ENCODE results near the gene LBP. TPM values are rescaled to one million over a fixed set of nuclear protein-coding genes. Genes with fewer than 3 reads are reported as not detected.
A peak's percentile ranks its signal among the peaks of the same experiment; 100 is the strongest.

LBP gene
- total and polyA plus RNA-seq, 2 of the 13 experiments (the other 11 are each of a cell fraction or from before 2014, with no cell fraction given) = 0.07 to 0.20 TPM

- peak; percentile 42; the same call in 1 of the 2 replicates for TF ChIP-seq HCFC1 (IDR thresholded peaks at IDR 0.05; ENCODE audit: low read depth, low read length)
- TF ChIP-seq ZNF580 (CRISPR knock-in tag; IDR thresholded peaks at IDR 0.05; ENCODE audit: borderline replicate concordance, low read depth) = no peak
- TF ChIP-seq GABPB1 (CRISPR knock-in tag; IDR thresholded peaks at IDR 0.05) = peak; percentile 75
- TF ChIP-seq ATF1 (CRISPR knock-in tag; IDR thresholded peaks at IDR 0.05) = 0 out of 2 replicates have a peak, but pooled peaks have one; percentile 48
- TF ChIP-seq ZNF160 (CRISPR knock-in tag; IDR thresholded peaks at IDR 0.05) = no peak
Observed at GRCh38 chr20:38369389-38369788, 23.1 kb downstream of the LBP start (continued).

DNA sequence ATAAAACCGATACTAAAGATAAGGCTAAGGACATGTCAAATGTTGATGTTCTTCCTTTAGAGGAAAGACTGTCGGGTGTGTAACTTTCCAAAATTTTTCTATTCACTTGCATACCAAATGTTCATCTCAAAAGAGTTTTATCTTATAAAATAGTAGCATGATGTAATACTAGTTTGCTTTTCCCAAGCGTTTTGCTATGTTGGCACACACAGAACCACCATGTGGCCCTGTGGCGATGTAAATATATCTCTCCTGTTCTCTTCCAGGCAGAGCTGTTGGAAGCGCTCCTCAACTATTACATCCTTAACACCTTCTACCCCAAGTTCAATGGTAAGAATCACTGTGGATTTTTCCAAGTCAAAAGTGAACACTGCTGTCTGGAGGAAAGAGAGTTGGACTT is 26.5 kb downstream of the LBP start:
- ChIA-PET POLR2A (no interaction called here), CTCF (ENCODE audit: low intra/inter-chr PET ratio, low total read pairs) (no interaction called here)
- DNase-seq (ENCODE audit: low spot score) (no peak), ATAC-seq (no peak), FAIRE-seq (no peak)
- 58% methylated on average over 5 of the region's 5 CpGs for WGBS (ENCODE audit: low lambda C conversion rate)
- H3K4me1 ChIP-seq (ENCODE audit: insufficient read depth, low read length) = no peaks in the 10 kb centered on the region
- H3K27me3 ChIP-seq (ENCODE audit: control insufficient read depth in 1 of 2, insufficient read depth in 2 of 2, low read length in 2 of 2) = peaks cover 0 to 3% of the 10 kb centered on the region in 2 experiments; a peak in 1 of 5 replicates
- H3K9ac ChIP-seq (ENCODE audit: insufficient read depth, low read depth, low read length) = no peak overlapping the region
- no peak overlapping the region for H3K27ac ChIP-seq (ENCODE audit: extremely low read length, insufficient read depth, low read length)
- no peak overlapping the region for H3K4me3 ChIP-seq (replicated peaks in 1 of 3; ENCODE audit: insufficient read depth in 1 of 3, low read depth in 2 of 3, low read length in 3 of 3)
- BruUV-seq (replicated peaks) = no TSS peak
- H3K79me2 ChIP-seq (ENCODE audit: insufficient read depth, low read length) = no peaks in the 10 kb centered on the region
- no peaks in the 10 kb centered on the region for H3K36me3 ChIP-seq (replicated peaks in 1 of 2; ENCODE audit: control insufficient read depth in 1 of 2, insufficient read depth in 2 of 2, low read length in 2 of 2)
- H2AFZ ChIP-seq (ENCODE audit: low read length) = no peak overlapping the region
- intact Hi-C loops (cut with micrococcal nuclease; ENCODE audit: unreplicated experiment) = no loop called here
- in situ Hi-C loops (cut with HindIII; ENCODE audit: extremely low pct_ligation_motif_present, low pct_unique_long_range_greater_than_20kb) = no loop called here
- no peaks in the 10 kb centered on the region for H4K20me1 ChIP-seq (ENCODE audit: insufficient read depth, low read length)
- H3K4me2 ChIP-seq (ENCODE audit: low read depth, low read length) = no peak overlapping the region
- H3K9me3 ChIP-seq (ENCODE audit: low read length) = no peaks in the 10 kb centered on the region
- no peak for TF ChIP-seq ZNF350 (CRISPR knock-in tag; IDR thresholded peaks at IDR 0.05; ENCODE audit: borderline replicate concordance, low read depth)
- TF ChIP-seq HES4 (CRISPR knock-in tag; IDR thresholded peaks at IDR 0.05; ENCODE audit: borderline replicate concordance) = no peak
- TF ChIP-seq TRIM24 (CRISPR knock-in tag; IDR thresholded peaks at IDR 0.05) = no peak
- no peak for TF ChIP-seq ZNF678 (CRISPR knock-in tag; IDR thresholded peaks at IDR 0.05)
- TF ChIP-seq MIER3 (CRISPR knock-in tag; IDR thresholded peaks at IDR 0.05; ENCODE audit: borderline replicate concordance) = no peak
- no peak for TF ChIP-seq POGK (CRISPR knock-in tag; conservative IDR thresholded peaks at IDR 0.05)
- no peak for TF ChIP-seq ZNF263 (CRISPR knock-in tag; IDR thresholded peaks at IDR 0.05)
- TF ChIP-seq ZSCAN21 (CRISPR knock-in tag; IDR thresholded peaks at IDR 0.05; ENCODE audit: borderline replicate concordance) = no peak
- TF ChIP-seq DDIT3 (CRISPR knock-in tag; IDR thresholded peaks at IDR 0.05) = no peak
- TF ChIP-seq, protein P1, sequence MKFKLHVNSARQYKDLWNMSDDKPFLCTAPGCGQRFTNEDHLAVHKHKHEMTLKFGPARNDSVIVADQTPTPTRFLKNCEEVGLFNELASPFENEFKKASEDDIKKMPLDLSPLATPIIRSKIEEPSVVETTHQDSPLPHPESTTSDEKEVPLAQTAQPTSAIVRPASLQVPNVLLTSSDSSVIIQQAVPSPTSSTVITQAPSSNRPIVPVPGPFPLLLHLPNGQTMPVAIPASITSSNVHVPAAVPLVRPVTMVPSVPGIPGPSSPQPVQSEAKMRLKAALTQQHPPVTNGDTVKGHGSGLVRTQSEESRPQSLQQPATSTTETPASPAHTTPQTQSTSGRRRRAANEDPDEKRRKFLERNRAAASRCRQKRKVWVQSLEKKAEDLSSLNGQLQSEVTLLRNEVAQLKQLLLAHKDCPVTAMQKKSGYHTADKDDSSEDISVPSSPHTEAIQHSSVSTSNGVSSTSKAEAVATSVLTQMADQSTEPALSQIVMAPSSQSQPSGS (CRISPR knock-in tag; IDR thresholded peaks at IDR 0.05) = no peak
- TF ChIP-seq, protein P2, sequence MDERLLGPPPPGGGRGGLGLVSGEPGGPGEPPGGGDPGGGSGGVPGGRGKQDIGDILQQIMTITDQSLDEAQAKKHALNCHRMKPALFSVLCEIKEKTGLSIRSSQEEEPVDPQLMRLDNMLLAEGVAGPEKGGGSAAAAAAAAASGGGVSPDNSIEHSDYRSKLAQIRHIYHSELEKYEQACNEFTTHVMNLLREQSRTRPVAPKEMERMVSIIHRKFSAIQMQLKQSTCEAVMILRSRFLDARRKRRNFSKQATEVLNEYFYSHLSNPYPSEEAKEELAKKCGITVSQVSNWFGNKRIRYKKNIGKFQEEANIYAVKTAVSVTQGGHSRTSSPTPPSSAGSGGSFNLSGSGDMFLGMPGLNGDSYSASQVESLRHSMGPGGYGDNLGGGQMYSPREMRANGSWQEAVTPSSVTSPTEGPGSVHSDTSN (CRISPR knock-in tag; IDR thresholded peaks at IDR 0.05) = no peak
- TF ChIP-seq ZNF225 (CRISPR knock-in tag; IDR thresholded peaks at IDR 0.05) = no peak
- no peak for TF ChIP-seq NR1H2 (CRISPR knock-in tag; IDR thresholded peaks at IDR 0.05; ENCODE audit: borderline replicate concordance, low read depth)
